Measurements from ENCODE around the gene SELPLG.
A peak's percentile ranks its signal among the peaks of the same experiment; 100 is the strongest.
"Not testable (repeated sequence)": the region's sequence is repeated elsewhere in the genome, so short reads cannot be mapped to it uniquely, and the experiment has no call there.

The SELPLG gene, protein sequence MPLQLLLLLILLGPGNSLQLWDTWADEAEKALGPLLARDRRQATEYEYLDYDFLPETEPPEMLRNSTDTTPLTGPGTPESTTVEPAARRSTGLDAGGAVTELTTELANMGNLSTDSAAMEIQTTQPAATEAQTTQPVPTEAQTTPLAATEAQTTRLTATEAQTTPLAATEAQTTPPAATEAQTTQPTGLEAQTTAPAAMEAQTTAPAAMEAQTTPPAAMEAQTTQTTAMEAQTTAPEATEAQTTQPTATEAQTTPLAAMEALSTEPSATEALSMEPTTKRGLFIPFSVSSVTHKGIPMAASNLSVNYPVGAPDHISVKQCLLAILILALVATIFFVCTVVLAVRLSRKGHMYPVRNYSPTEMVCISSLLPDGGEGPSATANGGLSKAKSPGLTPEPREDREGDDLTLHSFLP

GRCh38 chr12:108633534-108634248 is at the start of gene SELPLG:
Gene SELPLG (minus strand): TSS chr12:108633894. CDS start chr12:108624307, 9,587 bp downstream.
- peak; percentile 89 for DNase-seq

DNA sequence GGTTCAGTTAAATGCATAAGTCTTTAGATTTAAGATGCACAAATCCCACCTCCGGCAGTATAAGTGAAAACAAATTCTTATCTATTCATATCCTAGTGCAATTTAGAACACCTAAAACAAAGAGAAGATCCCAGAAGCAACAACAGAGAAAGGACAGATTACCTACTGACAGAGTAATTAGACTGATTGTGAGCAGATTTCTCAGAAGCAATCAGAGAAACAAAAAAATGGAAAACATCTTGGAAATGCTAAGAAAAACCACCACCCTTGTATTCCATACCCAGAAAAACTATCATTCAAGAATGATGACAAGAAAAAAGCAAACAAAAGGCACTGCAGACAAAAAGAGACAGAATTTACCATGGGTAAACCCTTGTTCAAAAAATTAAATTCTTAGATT is 47.6 kb upstream of the SELPLG start:
- DNase-seq, result no peak

- no peak for DNase-seq
Observed at GRCh38 chr12:108679106-108679681, 45.5 kb upstream of the SELPLG start.

GRCh38 chr12:108678104-108678730 is 44.5 kb upstream of the SELPLG start:
- DNase-seq, result no peak

DNA sequence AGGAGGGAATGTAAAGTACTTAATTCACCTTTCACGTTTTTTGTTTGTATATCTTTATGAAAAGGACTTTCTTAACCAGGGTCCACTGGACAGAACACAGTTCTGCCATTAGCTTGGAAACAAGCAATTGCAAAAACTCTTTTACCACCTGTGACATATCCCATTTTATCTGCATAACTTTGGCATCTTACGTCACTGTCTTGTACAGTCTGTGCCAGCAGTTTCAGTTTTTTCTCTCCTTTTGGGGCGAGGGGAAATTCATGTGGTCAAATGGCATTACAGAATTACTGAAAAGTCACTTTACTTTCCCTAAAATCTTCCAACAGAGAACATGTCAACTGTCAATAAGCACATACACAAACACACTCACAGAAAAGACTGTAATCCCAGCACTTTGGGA is 43.7 kb upstream of the SELPLG start:
- DNase-seq, result no peak

GRCh38 chr12:108676707-108677106 is 43.0 kb upstream of the SELPLG start:
- DNase-seq, result no peak

- DNase-seq, result no peak
Observed at GRCh38 chr12:108675792-108676191, 42.1 kb upstream of the SELPLG start.

GRCh38 chr12:108672054-108672453 is 38.4 kb upstream of the SELPLG start:
- no peak for DNase-seq

DNA sequence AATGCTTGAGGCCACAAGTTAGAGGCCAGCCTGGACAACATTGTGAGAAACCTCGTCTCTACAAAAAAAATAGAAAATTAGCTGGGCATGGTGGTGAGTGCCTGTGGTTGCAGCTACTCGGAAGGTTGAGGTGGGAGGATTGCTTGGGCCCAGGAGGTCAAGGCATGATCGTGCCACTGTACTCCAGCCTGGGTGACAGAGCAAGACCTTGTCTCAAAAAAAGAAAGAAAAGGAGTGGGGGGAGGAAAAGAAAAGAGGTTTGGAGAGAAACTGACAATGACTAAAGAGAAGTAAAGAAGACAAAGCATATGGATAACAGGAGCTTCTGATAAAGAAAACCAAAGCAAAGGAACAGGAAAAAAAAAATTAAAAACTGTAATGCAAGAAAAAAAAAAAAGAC is 37.4 kb upstream of the SELPLG start:
- no peak for DNase-seq

- DNase-seq, result no peak
Observed at GRCh38 chr12:108670066-108670631, 36.5 kb upstream of the SELPLG start.

DNA sequence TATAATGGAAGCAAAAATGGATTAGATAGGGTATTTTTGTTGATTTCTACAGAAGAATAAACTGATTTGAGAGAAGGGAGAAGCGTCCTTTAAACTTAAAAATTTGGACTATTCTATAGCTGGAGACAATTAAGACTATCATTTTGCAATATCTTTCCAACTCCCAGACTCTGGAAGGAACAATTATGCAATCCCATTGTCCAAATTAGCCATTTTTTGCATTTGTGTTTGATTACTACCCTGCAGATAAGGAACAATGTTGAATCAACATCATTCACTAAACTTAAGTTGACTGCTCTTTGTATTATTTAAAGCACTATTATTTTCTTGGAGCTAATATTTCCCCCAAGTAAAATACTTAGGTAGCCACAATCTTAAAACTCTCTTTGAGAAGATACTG is 34.8 kb upstream of the SELPLG start:
- no peak for DNase-seq

GRCh38 chr12:108668063-108668462 is 34.4 kb upstream of the SELPLG start:
- no peak for DNase-seq

GRCh38 chr12:108667349-108667748 is 33.7 kb upstream of the SELPLG start:
- DNase-seq, result no peak

DNA sequence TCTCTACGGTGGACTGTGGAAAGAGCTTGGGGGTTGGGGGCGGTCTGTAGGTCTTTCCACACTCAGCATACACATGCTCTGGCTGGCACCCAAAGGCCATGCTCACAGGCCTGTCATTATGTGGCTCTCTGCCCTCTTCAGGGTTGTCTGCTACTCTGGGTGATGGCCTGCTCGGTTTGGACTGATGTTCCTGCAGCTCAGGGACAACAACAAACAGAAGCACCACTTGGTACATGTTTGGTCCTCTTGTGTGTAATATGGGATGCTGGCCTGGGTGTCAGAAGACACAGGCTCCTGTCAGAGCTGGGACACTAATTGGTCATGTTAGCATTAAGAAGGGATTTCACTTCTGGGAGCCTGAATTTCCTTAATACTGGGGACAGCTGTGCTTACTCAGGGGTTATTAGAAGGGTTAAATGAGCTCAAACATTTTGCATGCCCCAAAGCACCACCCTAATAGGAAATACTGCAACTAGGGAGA is 32.7 kb upstream of the SELPLG start:
- DNase-seq, result no peak

- no peak for DNase-seq
Observed at GRCh38 chr12:108665608-108666202, 32.0 kb upstream of the SELPLG start.

- peak; percentile 85 for DNase-seq
Observed at GRCh38 chr12:108664338-108665258, 30.9 kb upstream of the SELPLG start.

DNA sequence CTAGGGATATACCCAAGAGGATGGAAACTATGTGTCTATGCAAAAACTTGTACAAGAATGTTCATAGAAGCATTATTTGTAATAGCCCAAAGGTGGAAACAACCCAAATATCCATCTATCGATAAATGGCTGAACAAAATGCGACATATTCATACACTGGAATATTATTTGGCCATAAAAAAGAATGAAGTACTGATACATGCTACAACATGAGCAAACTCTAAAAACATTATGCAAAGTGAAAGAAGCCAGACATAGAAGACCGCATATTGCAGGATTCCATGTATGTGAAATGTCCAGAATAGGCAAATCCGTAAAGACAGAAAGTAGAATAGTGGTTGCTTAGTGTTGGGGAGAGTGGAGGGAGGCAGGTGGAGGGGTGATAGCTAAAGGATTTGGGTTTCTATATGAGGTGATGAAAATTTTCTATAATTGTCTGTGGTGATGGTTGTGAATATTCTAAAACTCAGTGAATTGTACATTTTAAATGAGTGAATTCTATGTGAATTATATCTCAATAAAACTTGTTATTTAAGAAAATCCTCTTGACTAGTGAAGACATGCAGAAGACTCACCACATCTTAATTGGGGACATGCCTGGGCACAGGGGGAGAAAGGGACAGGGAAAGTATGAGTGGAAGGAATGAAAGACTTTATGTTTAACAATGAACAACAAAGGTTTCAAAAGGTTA is 29.8 kb upstream of the SELPLG start:
- no peak for DNase-seq

DNA sequence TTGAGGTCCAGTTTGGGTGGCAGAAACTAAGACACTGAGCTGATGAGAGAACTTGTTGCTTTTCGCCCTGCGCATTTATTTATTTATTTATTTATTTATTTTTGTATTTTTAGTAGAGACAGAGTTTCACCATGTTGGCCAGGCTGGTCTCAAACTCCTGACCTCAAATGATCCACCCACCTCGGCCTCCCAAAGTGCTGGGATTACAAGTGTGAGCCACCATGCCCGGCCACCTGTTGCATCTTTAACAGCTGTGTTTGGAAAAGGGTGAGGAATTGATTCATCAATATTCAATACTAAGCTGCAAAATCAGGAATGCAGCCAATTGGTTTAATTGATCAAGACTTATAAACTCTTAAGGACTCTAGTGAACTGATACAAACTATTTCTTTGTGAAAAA is 24.4 kb upstream of the SELPLG start:
- not testable (repeated sequence) for DNase-seq

DNA sequence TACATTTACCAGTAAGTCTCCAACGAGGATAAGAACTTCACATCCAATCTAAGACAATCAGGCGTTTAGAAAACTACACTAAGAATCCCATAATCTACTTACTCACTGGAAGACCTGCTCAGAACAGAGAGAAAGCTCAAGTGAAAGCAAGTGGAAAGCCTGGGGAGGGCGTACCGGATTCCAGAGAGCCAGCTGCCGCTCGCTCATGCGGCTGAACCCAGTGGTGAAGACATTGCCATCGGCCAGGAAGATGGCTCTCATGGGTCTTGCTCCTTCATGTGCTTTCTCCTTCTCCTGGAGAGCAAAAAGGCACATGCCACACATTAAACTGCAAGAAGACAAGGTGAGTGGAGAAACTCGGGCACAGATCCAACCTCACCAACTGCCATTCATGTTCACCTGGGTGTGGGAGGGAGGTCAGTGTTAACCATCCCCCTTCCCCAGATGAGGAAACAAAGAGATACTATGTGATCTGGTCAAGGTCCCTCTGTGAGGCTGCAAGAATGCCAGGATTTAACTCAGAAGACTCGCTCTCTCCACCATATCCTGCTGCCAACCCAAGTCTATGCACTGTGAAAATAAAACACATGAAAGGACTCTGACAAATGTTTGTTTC is 23.5 kb upstream of the SELPLG start:
- no peak for DNase-seq

DNA sequence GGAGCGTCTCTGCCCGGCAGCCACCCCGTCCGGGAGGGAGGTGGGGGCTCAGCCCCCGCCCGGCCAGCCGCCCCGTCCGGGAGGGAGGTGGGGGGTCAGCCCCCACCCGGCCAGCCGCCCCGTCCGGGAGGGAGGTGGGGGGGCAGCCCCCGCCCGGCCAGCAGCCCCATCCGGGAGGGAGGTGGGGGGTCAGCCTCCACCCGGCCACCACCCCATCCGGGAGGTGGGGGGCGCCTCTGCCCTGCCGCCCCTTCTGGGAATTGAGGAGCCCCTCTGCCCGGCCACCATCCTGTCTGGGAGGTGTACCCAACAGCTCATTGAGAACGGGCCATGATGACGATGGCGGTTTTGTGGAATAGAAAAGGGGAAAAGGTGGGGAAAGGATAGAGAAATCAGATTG is 22.6 kb upstream of the SELPLG start:
- not testable (repeated sequence) for DNase-seq

Measured in activated CD8-positive, alpha-beta memory T cell treated with anti-CD3 and anti-CD28 coated beads, Interleukin-2, amount 50 U/mL, for 48 hours (primary cell).